Spleen (tissue), 7 donors: ENCODE results near the gene AAK1.

Experiments used
- POLR2A ChIP-seq, 3 donors: fragments of 450-650 bp; IDR thresholded peaks; one replicate each; pipeline ENCODE4 v1.5.1; 2017; ENCODE audit warnings: antibody characterized with exemption in 3 of 3, mild to moderate bottlenecking in 1 of 3
- POLR2AphosphoS5 ChIP-seq, 3 donors: sonication (generic); formaldehyde crosslinking; IDR thresholded peaks; one replicate each; pipeline ENCODE4 v1.5.1; 2017; ENCODE audit warnings: antibody characterized with exemption in 3 of 3
- TF ChIP-seq, protein P1 (sequence below), 11 experiments: fragments of 200-600 bp in 7 of 11; fragments of 450-650 bp in 4 of 11; sonication (generic) in 4 of 11; IDR thresholded peaks in 8 of 11; conservative IDR thresholded peaks in 3 of 11; 1 replicate in 7 of 11; 2 replicates in 4 of 11; pipeline versions ENCODE4 v1.4.0 to v1.8.0; 2016 to 2021; ENCODE audit warnings: antibody characterized with exemption in 11 of 11, inconsistent platforms in 4 of 11, mild to moderate bottlenecking in 1 of 11
- donor health status: DM: no; HTN: no; CAD: no; lungs with moderate emphysema.
- donor health status: DM: no; HTN: no; CAD: no.
- donor health status: DM: no; HTN: no; CAD: no.

DNA sequence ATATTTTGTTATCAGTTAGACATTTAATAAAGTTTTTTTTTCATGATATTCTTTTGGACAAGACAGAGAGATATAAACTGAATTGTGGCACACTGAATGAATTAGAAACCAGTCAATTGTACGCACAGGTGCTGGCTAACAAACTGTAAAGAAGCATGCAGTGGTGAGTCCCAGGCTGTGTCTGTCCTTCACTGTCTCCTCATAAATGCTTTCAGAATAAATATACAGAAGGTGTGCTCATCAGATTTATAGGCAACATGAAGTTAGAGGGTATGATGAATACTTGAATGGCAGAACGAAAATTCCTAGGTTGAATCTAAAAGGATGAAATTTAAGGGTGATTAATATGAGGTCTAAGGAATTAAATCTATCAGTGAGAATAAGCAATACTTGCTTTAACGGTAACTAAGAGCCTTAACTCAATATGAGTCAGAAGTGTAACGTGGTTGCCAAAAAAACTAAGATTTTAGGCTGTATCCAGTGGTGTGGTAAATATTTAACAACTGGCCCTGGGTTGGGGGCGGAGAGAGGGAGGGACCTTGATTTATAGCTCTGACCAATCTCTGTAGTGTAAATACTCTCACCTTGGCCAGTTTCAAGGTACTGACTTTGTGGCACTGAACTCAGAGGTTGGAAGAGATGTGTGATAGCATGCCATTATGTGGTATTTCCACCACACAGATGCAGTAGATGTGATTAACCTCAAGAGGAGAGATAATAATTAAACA, 41.9 kb upstream of the AAK1 start:
- TF ChIP-seq, protein P1, sequence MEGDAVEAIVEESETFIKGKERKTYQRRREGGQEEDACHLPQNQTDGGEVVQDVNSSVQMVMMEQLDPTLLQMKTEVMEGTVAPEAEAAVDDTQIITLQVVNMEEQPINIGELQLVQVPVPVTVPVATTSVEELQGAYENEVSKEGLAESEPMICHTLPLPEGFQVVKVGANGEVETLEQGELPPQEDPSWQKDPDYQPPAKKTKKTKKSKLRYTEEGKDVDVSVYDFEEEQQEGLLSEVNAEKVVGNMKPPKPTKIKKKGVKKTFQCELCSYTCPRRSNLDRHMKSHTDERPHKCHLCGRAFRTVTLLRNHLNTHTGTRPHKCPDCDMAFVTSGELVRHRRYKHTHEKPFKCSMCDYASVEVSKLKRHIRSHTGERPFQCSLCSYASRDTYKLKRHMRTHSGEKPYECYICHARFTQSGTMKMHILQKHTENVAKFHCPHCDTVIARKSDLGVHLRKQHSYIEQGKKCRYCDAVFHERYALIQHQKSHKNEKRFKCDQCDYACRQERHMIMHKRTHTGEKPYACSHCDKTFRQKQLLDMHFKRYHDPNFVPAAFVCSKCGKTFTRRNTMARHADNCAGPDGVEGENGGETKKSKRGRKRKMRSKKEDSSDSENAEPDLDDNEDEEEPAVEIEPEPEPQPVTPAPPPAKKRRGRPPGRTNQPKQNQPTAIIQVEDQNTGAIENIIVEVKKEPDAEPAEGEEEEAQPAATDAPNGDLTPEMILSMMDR (IDR thresholded peaks at IDR 0.05 in 8 of 11, conservative IDR thresholded peaks at IDR 0.05 in 3 of 11): no peak
- TF ChIP-seq POLR2AphosphoS5 (IDR thresholded peaks at IDR 0.05) (no peak), POLR2A (IDR thresholded peaks at IDR 0.05) (no peak)
